ENCODE results near the gene LYRM4.
A peak's percentile ranks its signal among the peaks of the same experiment; 100 is the strongest.

The LYRM4 gene

DNA sequence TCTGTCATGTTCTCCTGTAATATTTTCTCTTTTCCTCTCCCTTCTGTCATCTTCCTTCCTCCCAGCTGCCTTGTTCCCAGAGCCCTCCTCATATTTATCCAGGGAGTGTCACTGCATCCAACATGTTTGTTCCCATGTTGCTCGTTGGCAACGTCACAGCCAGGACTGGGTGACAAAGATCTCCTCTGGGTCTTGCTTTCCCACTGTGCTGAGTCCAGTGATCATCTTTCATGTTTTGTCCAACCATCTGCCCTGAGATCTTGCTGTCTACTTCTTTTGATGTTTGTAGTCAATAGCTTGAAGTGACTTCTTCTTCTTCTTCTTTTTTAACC lies 27.2 kb upstream of the LYRM4 start:
- no peaks in the 10 kb centered on the region for H3K36me3 Mint-ChIP-seq
- H3K27ac Mint-ChIP-seq = peak overlapping the region; percentile 27
- no peak for ATAC-seq
- DNase-seq (ENCODE audit: low spot score in 2 of 2) = no peak
- no peaks in the 10 kb centered on the region for H3K9me3 Mint-ChIP-seq
- no peak overlapping the region for H3K4me3 Mint-ChIP-seq
- H3K4me1 Mint-ChIP-seq = peaks cover 58% of the 10 kb centered on the region

DNA sequence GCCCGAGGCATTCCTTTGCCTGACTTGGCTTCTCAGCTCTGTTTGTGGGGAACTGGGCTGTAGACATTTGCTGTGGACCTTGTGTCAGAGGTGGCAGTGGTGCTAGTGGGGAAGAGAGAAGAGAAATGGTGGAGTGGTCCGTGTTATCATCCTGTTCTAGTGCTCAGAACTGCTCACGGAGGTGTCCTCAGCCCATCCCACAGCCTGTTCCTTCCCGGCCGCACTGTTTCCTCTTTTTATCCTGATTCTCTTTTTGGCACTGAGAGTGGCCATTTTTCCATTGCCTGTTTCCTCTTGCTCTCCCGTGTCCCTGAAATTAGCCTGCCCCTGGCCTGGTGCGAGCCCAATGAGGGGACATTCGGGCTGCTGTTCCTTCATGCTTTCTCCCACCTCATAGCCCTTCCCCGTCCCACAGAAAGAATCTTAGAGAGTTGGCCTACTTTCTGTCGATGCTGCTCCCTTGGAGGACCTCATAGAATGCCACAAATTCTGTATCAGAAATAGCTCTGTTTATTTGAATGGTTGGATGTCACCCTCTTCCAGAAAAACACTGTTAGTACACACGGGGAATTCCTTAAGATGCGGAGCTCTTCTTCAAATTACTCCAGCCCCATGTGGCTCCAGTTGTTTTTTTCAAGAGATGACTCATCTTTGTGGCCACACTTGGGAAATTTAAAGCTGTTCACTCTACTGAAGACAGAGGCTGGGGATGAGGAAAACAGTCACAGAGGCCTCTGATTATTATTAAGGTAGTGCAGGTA lies 26.6 kb upstream of the LYRM4 start:
- H3K9me3 Mint-ChIP-seq = no peaks in the 10 kb centered on the region
- H3K4me1 Mint-ChIP-seq = peaks cover 58% of the 10 kb centered on the region
- DNase-seq (ENCODE audit: low spot score in 2 of 2) = no peak
- no peaks in the 10 kb centered on the region for H3K36me3 Mint-ChIP-seq
- peak overlapping the region; percentile 27 for H3K27ac Mint-ChIP-seq
- H3K4me3 Mint-ChIP-seq = no peak overlapping the region
- no peak for ATAC-seq

DNA sequence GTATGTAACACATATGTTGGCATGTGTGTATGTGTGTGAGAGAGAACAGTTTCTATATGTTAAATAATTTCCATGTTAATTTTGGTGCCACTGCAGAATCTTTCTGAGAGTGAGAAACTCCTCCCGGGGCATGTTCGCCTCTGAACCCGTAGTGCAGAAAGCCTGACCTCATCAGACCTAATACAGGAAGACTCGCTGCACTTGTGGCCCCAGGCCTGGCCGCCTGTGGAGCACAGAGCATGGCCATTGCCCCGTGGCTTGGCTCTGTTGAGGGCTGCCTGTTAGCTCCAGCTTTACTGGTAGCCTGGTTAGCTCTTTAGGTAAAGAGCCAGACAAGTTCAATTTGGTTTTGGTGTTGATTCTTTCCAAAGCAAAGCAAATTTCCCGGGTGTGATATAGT lies 26.0 kb upstream of the LYRM4 start:
- Mint-ChIP-seq H3K4me3 (no peak overlapping the region), H3K27ac (no peak overlapping the region), H3K36me3 (no peaks in the 10 kb centered on the region), H3K4me1 (peaks cover 57% of the 10 kb centered on the region), H3K9me3 (no peaks in the 10 kb centered on the region)
- ATAC-seq = no peak
- DNase-seq (ENCODE audit: low spot score in 2 of 2) = no peak

DNA sequence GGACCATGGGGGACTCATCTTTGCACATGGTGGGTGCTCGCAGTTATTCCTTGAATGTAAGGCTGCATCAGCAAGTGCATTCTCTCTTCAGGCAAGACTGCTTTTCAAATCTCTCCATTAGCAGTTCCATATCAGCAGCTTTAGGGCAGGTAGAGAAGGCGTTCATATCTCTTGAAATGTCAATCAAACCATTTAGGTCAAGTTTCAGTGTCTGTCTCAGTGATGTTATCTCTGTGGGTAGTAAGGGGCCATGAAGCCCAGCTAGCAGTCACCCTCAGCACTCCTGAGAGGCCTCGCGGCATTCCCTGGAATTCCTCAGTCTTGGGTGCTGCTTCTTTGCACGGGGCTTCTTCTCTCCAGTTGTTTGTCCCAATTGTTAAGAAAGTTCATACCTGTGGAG lies 24.8 kb upstream of the LYRM4 start:
- no peak overlapping the region for H3K4me3 Mint-ChIP-seq
- ATAC-seq (no peak), DNase-seq (ENCODE audit: low spot score in 2 of 2) (no peak)
- peak overlapping the region; percentile 79 for H3K27ac Mint-ChIP-seq
- peaks cover 57% of the 10 kb centered on the region for H3K4me1 Mint-ChIP-seq
- no peaks in the 10 kb centered on the region for H3K36me3 Mint-ChIP-seq
- H3K9me3 Mint-ChIP-seq = no peaks in the 10 kb centered on the region

DNA sequence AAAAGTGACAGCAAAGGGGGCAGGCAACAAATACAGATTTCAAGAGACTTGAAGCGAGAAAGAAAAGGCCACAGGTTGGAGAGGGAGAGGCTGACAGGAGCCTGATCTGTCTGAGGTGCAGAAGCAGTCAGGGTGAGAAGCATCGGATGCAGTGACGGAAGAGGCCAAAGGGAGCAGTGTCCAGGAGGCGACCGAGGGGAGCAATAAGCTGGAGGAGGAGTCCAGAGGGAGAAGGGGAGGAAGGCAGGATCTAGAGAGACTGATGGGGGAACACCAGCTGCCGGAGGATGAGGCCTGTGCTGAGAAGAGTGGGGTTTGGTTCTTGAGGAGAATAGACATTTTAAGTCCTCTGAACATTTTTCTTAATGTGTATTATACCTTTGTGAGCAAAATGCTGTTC lies 24.3 kb upstream of the LYRM4 start:
- DNase-seq (ENCODE audit: low spot score in 2 of 2) (no peak), ATAC-seq (no peak)
- Mint-ChIP-seq H3K4me3 (no peak overlapping the region), H3K4me1 (peaks cover 62% of the 10 kb centered on the region), H3K36me3 (no peaks in the 10 kb centered on the region), H3K9me3 (no peaks in the 10 kb centered on the region), H3K27ac (peak overlapping the region; percentile 79)

DNA sequence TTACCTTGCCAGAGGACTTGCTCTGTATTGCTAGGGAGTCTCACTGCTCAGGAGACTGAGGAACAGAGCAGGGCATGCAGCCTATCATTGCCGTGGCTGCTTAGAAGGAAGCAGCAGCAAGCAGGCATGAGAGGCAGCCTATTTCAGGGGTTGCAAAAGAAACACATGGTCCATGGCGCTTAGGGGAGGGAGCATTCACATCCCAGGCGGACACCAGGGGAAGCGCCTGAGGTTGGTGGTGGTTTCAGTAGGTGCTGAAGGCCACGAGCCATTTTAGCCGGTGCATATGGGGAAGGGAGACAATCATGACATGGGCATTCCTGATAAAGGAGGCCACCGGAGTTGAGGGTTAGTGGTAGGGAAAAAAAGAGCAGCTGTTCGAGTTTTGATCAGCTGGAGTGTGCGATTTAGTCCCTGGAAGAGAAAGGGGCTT lies 21.5 kb upstream of the LYRM4 start:
- ATAC-seq (no peak), DNase-seq (ENCODE audit: low spot score in 2 of 2) (no peak)
- peak overlapping the region; percentile 95 for H3K27ac Mint-ChIP-seq
- H3K4me1 Mint-ChIP-seq = peaks cover 73% of the 10 kb centered on the region
- H3K36me3 Mint-ChIP-seq = peaks cover 11% of the 10 kb centered on the region
- H3K9me3 Mint-ChIP-seq = no peaks in the 10 kb centered on the region
- no peak overlapping the region for H3K4me3 Mint-ChIP-seq

DNA sequence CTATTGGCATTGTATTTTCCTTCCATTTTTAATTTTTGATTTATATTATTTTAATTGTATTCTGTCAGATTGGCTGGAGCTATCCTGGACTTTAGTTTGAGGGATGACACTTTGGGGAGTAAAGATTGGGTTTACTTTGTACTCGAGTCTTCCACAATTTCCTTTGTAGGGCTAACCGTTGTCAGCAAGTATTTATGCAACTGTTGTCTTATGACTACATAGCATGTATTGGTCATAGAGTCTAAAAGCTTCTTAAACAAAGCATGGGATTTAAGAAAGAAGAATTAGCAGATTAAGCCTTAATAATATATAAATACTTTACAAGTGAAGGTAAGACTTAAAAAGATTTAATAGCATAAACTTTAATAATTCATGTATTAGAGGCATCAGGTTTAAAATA lies 20.2 kb upstream of the LYRM4 start:
- Mint-ChIP-seq H3K4me1 (peaks cover 66% of the 10 kb centered on the region), H3K4me3 (peak overlapping the region; percentile 64), H3K36me3 (peaks cover 11% of the 10 kb centered on the region), H3K27ac (peak overlapping the region; percentile 95), H3K9me3 (no peaks in the 10 kb centered on the region)
- no peak for ATAC-seq
- DNase-seq (ENCODE audit: low spot score in 2 of 2) = no peak

DNA sequence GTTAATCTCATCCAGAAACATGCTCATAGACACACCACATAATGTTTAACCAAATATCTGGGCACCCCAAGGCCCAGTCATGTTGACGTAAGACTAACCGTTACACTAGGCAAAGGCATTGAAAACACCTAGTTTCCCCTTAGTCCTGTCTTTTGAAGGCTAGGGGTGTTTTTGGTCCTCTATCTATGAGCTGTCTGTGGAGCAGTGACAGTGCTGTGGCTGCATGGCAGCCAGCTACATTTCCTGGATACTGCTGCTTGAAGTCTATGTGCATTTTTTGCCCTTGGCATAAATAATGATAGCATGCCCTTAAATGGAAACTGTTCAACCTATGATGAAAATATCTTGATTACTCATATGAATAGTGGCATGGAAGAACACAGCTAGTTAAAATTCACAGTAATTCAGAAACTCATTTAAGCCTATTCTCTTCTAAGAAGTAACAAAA lies 19.2 kb upstream of the LYRM4 start:
- Mint-ChIP-seq H3K4me3 (peak overlapping the region; percentile 64), H3K9me3 (no peaks in the 10 kb centered on the region), H3K4me1 (peaks cover 56% of the 10 kb centered on the region), H3K27ac (peak overlapping the region; percentile 95), H3K36me3 (peaks cover 11% of the 10 kb centered on the region)
- ATAC-seq (peak; percentile 95), DNase-seq (ENCODE audit: low spot score in 2 of 2) (peak; percentile 14 to 75)

DNA sequence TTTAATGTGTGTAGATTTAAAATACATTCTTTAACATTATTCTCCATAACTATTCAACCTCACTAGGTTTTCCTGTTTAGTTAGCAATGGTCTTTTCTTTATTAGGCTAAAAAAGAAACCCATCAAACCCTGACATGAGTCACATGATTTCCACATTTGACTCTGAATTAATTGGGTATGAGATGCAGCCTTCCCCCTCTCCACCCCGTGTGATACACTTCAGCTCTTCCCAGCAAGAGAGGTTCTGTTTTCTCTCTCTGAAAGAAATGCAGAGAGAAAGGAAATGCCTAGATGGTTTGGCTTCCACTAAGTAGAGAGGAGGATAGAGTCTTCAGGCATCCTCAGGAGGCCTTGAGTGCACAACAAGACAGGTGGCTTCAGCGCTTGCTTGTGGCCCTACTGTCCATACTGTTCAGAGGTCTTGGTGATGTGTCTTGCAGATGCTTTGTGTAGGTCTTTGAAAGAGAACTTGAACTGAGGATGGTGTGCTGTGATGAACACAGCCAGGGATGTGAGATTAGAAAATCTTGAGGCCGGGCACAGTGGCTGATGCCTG lies 17.9 kb upstream of the LYRM4 start:
- Mint-ChIP-seq H3K4me3 (peak overlapping the region; percentile 64), H3K36me3 (peaks cover 11% of the 10 kb centered on the region), H3K9me3 (no peaks in the 10 kb centered on the region), H3K4me1 (peaks cover 51% of the 10 kb centered on the region), H3K27ac (peak overlapping the region; percentile 95)
- peak in 1 of 2 donors; percentile 54 for DNase-seq (ENCODE audit: low spot score in 2 of 2)
- ATAC-seq = peak; percentile 23

DNA sequence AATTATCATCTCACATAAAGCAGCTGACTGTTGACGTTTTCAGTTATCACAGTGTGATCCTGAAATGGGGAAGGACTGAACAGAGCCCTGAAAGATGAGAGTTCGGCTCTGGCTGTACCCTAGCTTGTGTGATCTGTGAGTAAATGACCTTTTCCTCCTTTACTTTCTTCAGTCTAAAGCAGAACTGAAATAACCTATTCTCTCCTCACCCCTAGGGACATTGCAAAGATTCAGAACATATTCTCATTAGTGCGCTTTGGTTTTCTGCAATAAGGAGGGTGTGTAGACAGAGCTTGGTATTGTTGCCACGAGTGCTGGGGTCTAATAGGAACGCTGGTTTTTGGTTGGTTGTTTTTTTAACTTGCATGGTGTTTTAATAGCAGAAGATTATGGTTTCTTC lies 17.3 kb upstream of the LYRM4 start:
- H3K27ac Mint-ChIP-seq = peak overlapping the region; percentile 95
- peak overlapping the region; percentile 64 for H3K4me3 Mint-ChIP-seq
- ATAC-seq = no peak
- H3K4me1 Mint-ChIP-seq = peaks cover 57% of the 10 kb centered on the region
- no peak for DNase-seq (ENCODE audit: low spot score in 2 of 2)
- H3K9me3 Mint-ChIP-seq = no peaks in the 10 kb centered on the region
- peaks cover 11% of the 10 kb centered on the region for H3K36me3 Mint-ChIP-seq

DNA sequence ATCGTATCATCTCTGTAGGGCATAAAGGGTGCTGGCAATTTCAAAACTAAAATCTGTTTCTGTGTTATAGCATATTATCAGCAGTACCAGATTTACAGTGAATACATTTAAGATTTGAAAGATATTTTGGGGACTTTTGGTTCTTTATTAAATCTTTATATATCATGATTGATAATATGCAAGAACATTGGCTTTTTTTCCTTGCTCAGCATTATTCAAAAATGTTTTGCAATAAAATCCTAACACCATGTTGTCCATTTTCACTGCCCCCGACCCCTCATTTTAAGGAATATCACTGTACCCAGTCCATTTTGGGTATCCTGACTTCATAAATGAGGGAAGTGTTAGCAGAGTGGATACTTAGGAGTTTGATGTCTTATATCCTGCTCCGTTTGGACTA lies 16.8 kb upstream of the LYRM4 start:
- Mint-ChIP-seq H3K9me3 (no peaks in the 10 kb centered on the region), H3K36me3 (peaks cover 11% of the 10 kb centered on the region), H3K4me1 (peaks cover 58% of the 10 kb centered on the region), H3K27ac (no peak overlapping the region), H3K4me3 (no peak overlapping the region)
- ATAC-seq = no peak
- DNase-seq (ENCODE audit: low spot score in 2 of 2) = no peak

DNA sequence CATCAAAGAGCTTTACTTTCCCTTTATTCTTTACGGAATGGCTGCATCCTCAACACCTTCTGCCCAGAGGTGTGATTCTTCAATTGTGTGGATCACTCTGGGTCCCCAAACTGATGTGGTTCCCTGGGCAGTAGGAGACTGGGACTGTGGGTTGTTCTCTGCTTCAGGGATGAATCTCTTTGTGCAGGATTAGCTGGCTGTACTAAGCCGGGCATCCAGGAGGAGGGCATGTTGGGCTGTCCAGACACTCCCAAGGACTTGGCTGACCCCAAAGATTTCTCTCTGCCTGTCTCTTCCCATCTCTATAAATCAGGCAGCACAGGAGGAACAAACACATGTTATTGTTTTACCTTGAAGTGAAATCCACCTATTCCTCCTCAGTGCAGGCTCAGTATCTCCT lies 15.8 kb upstream of the LYRM4 start:
- H3K27ac Mint-ChIP-seq = no peak overlapping the region
- ATAC-seq (no peak), DNase-seq (ENCODE audit: low spot score in 2 of 2) (no peak)
- no peaks in the 10 kb centered on the region for H3K9me3 Mint-ChIP-seq
- H3K4me3 Mint-ChIP-seq = no peak overlapping the region
- H3K4me1 Mint-ChIP-seq = peaks cover 52% of the 10 kb centered on the region
- H3K36me3 Mint-ChIP-seq = peaks cover 11% of the 10 kb centered on the region

DNA sequence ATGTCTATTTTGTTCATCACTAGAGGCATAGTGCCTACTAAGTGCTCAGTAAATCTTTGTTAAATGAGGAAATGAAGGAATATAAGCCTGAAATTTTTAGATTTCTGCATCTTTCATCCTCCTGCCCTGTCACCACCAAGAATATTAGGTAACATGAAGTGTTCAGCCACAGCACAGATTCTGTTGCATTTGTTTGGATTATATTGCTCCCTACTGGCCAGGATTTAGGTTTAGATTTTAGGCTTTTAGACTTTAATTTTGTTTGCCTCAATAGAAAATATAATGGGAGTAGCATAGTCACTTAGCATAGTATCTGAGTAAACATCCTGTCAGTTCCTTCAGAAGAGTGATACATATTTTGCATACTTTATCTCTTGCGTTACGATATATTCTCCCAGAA lies 14.7 kb upstream of the LYRM4 start:
- H3K4me1 Mint-ChIP-seq = peaks cover 53% of the 10 kb centered on the region
- H3K27ac Mint-ChIP-seq = no peak overlapping the region
- peaks cover 11% of the 10 kb centered on the region for H3K36me3 Mint-ChIP-seq
- DNase-seq (ENCODE audit: low spot score in 2 of 2) = no peak
- no peak for ATAC-seq
- no peaks in the 10 kb centered on the region for H3K9me3 Mint-ChIP-seq
- no peak overlapping the region for H3K4me3 Mint-ChIP-seq

DNA sequence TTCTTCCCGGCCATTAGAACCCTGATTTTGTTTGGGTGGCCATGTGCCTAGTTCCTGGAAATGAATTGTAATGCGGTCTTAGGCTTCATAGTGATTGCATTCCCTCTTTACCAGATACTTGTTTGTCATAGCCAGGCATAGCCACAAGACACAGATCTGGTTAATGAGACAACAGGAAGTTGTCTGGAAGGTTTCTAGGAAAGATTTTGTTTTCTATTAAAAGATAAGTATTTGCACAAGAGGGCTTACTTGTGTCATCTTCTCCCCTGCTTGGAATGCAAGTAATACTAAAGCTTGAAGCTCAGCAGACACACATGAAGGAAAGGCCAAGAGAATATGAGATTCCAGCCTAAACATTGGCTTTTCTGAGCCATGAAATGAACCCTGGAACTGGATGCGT lies 13.5 kb upstream of the LYRM4 start:
- H3K4me1 Mint-ChIP-seq = peaks cover 41% of the 10 kb centered on the region
- peak; percentile 60 for ATAC-seq
- H3K36me3 Mint-ChIP-seq = peaks cover 11% of the 10 kb centered on the region
- no peak overlapping the region for H3K4me3 Mint-ChIP-seq
- peak overlapping the region; percentile 17 for H3K27ac Mint-ChIP-seq
- DNase-seq (ENCODE audit: low spot score in 2 of 2) = no peak
- no peaks in the 10 kb centered on the region for H3K9me3 Mint-ChIP-seq

DNA sequence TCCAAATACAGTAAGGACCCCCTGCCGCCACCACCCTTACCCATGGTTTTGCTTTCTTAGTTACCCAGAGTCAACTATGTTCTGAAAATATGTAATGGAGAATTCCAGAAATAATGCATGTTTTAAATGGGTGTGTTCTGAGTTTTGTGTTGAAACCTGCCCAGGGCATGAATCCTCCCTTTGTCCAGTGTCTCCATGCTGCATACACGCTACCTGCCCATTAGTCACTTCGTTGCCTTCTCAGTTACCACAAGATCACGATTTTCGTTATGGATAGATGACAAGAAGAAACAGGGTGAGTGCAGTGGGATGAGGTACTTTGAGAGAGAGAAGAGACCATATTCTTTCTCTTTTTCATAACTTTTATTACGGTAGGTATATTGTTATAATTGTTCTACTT lies 11.2 kb upstream of the LYRM4 start:
- ATAC-seq = no peak
- H3K4me3 Mint-ChIP-seq = no peak overlapping the region
- peaks cover 12% of the 10 kb centered on the region for H3K36me3 Mint-ChIP-seq
- no peak overlapping the region for H3K27ac Mint-ChIP-seq
- no peaks in the 10 kb centered on the region for H3K9me3 Mint-ChIP-seq
- no peak for DNase-seq (ENCODE audit: low spot score in 2 of 2)
- H3K4me1 Mint-ChIP-seq = peaks cover 27% of the 10 kb centered on the region

DNA sequence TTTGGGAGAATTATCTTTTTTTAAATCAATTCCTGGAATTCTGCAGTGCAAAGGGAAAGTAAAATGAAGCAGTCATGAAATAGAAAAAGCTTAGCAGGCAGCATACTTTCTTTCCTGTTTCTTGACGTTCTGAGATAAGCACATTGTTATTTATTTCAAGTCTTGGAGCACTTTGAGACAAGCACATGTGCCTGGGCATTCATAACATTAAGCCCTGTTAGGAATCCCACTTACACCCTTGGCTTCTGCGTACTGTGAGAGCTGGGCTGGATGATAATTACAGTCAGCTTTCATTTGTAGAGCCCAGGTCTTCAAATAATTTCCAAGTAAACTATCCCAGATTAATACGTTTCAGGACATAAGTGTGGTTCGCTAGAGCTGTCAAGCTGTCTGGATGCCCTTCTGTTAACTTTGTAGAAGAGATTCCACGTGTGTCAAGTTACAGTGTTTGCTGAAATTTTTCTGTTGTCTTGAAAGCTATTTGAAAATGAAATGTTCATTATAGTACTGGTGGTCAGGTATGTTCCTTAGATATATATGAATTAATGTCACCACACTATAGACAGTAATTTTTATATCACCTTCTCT lies 9.4 kb upstream of the LYRM4 start:
- no peak for DNase-seq (ENCODE audit: low spot score in 2 of 2)
- Mint-ChIP-seq H3K27ac (no peak overlapping the region), H3K4me3 (no peak overlapping the region), H3K9me3 (no peaks in the 10 kb centered on the region), H3K4me1 (peaks cover 35% of the 10 kb centered on the region), H3K36me3 (peaks cover 12% of the 10 kb centered on the region)
- ATAC-seq = no peak
